Aorta (tissue), 5 donors: Measurements from ENCODE around the gene SLC26A1. TPM values are rescaled to one million over a fixed set of nuclear protein-coding genes. Genes with fewer than 3 reads are reported as not detected.

Experiments used
- ATAC-seq: fragments of 200-7000 bp; cut with Tn5 transposase; one replicate; pipeline ENCODE4 v1.9.1; 2022; ENCODE audit warnings: moderate library complexity; ENCODE audit not compliant: low FRiP score
- DNase-seq, 2 donors: peaks; one replicate each; pipeline ENCODE4 v3.0.0-alpha.2; 2020
- H3K27ac ChIP-seq, 2 donors: one replicate each; pipeline ENCODE4 v1.5.1; 2013; ENCODE audit warnings: low read length in 2 of 2, mild to moderate bottlenecking in 2 of 2, moderate library complexity in 2 of 2, control low read depth in 1 of 2, inconsistent platforms in 1 of 2, low read depth in 1 of 2
- H3K27me3 ChIP-seq, 2 donors: one replicate each; pipeline ENCODE4 v1.6.1; 2013; ENCODE audit warnings: control low read depth in 1 of 2, low read length in 1 of 2, mild to moderate bottlenecking in 1 of 2, moderate library complexity in 1 of 2; ENCODE audit not compliant: insufficient read depth in 2 of 2, control insufficient read depth in 1 of 2
- H3K36me3 ChIP-seq, 2 donors: one replicate each; pipeline ENCODE4 v1.6.1; 2013; ENCODE audit warnings: control low read depth in 1 of 2, low read length in 1 of 2, mild to moderate bottlenecking in 1 of 2; ENCODE audit not compliant: insufficient read depth in 2 of 2, control insufficient read depth in 1 of 2
- H3K4me1 ChIP-seq, 2 donors: one replicate each; pipeline ENCODE4 v1.6.1; 2013; ENCODE audit warnings: low read length in 2 of 2, control low read depth in 1 of 2, mild to moderate bottlenecking in 1 of 2, moderate library complexity in 1 of 2; ENCODE audit not compliant: insufficient read depth in 2 of 2, control insufficient read depth in 1 of 2
- H3K4me3 ChIP-seq, 2 donors: one replicate each; pipeline ENCODE4 v1.5.1; 2013; ENCODE audit warnings: low read length in 2 of 2, control low read depth in 1 of 2, mild to moderate bottlenecking in 1 of 2
- H3K9me3 ChIP-seq: one replicate; pipeline ENCODE4 v1.6.1; 2013; ENCODE audit warnings: mild to moderate bottlenecking, low read length; ENCODE audit not compliant: control insufficient read depth
- WGBS, 2 donors: extraction: QIAGEN DNeasy Blood & Tissue Kit; methylation state at CpG; one replicate each; pipeline ENCODE4 v1.1.7; 2013; 5-methylcytosine and 5-hydroxymethylcytosine counted together
- intact Hi-C, 2 donors: fragments of 100-400 bp; cut with DNase I; formaldehyde crosslinking; loops; one replicate each; pipeline versions ENCODE4 v1.14.2 to v1.15.0; 2022
- polyA plus RNA-seq, 2 donors: library from polyadenylated mRNA; stranded (reverse); fragments of 200-250 nt; gene quantifications; one replicate each; pipeline ENCODE4 v1.2.3, GENCODE V29; 2013
- total RNA-seq, 2 donors: library from RNA; stranded (reverse); fragmentation: NEBNext Ultra II Directional; extraction: Animal tissue kit (Norgen Biotek cat#: 25700); gene quantifications; one replicate each; pipeline ENCODE4 v1.2.1, GENCODE V29; 2021
- donor health status: healthy with polysubstance abuse.
- donor health status: Bipolar disorder and iron deficiency.
- donor health status: DM: no; HTN: no; CAD: no.
- donor health status: DM: no; HTN: no; CAD: no.
- donor health status: DM: yes; HTN: yes; CAD: no.

The SLC26A1 gene
- total and polyA plus RNA-seq, 4 donors: 0.38 to 0.87 (median 0.45) TPM; not detected in 1

DNA sequence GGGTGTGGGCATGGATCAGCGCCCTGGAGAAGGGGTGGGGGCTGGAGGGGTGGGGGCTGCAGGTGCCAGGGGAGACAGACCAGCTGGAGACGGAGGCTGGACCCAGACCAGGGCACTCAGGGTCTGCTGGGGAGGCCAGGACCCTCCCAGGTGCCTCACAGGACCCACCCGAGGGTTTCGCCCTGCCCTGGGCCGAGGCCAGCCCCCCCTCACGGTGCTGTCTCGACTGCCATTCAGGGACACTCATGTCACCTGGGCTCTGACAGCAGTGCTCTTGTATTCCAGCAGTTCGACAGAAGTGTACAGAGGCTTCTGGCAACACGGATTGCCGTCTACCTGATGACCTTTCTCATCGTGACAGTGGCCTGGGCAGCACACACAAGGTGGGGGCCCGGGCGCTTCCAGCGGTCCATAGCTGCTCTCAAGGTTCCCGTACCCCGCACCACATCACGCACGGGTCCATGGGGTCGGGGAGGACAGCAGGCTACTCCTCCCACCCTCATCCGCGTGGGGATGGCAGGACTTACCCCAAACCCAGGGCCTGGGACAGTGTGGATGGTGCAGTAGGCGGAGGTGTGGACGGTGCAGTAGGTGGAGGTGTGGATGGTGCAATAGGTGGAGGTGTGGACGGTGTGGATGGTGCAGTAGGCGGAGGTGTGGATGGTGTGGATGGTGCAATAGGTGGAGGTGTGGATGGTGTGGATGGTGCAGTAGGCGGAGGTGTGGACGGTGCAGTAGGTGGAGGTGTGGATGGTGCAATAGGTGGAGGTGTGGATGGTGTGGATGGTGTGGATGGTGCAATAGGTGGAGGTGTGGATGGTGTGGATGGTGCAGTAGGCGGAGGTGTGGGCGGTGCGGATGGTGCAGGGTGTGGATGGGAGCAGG, 42.8 kb downstream of the SLC26A1 start:
- no peaks in the 10 kb centered on the region for H3K4me1 ChIP-seq
- H3K36me3 ChIP-seq: no peaks in the 10 kb centered on the region
- WGBS, 2 donors: 90% methylated on average over 29 to 30 of the region's 30 CpGs
- H3K27me3 ChIP-seq: no peaks in the 10 kb centered on the region
- ATAC-seq (no peak), DNase-seq (peak; percentile 30 to 67)
- intact Hi-C loops: no loop called here
- H3K9me3 ChIP-seq: no peaks in the 10 kb centered on the region
- H3K4me3 ChIP-seq: no peak overlapping the region
- no peak overlapping the region for H3K27ac ChIP-seq

DNA sequence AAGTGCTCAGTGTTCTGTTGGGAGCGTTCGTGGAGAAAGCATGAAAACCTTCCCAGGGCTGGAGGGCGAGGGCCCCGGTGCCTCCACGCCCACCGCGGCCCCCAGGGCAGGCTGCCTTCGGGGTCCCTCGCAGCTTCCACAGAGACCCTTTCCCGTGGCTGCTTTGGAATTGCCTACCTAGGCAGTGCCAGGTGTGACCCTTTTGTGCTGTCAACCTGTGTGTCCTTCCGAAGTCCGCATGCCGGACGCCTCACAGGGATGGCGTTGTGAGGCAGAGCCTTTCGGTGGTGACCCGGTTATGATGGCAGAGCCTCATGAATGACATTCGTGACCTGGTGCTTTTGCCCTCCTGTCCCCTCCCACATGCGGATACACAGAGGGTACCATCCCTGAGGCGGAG, 43.5 kb downstream of the SLC26A1 start:
- intact Hi-C loops: no loop called here
- 91 to 93% methylated on average over 20 of the region's 20 CpGs for WGBS, 2 donors
- DNase-seq (peak in 1 of 2 donors; percentile 30), ATAC-seq (no peak)
- no peaks in the 10 kb centered on the region for H3K9me3 ChIP-seq
- H3K27ac ChIP-seq: no peak overlapping the region
- H3K4me3 ChIP-seq: no peak overlapping the region
- no peaks in the 10 kb centered on the region for H3K27me3 ChIP-seq
- H3K4me1 ChIP-seq: no peaks in the 10 kb centered on the region
- no peaks in the 10 kb centered on the region for H3K36me3 ChIP-seq

DNA sequence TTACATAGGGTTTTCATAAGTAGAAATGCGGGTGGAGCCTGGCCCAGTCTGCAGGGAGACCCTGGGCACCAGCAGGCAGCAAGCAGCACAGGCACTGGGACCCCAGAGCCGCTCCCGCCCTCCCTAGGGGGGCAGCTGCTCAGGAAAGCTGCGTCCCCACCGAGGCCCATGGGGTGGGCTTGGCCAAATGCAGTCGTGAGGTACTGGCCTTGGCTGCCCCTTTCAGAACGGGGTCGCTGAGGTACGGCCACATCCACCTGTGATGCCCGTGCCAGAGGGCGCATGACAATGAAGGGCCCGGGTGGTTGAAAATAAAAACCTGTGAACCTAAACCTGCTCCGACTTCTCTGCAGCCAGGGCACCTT, 44.3 kb downstream of the SLC26A1 start:
- H3K4me3 ChIP-seq: no peak overlapping the region
- intact Hi-C loops: no loop called here
- no peak for ATAC-seq

DNA sequence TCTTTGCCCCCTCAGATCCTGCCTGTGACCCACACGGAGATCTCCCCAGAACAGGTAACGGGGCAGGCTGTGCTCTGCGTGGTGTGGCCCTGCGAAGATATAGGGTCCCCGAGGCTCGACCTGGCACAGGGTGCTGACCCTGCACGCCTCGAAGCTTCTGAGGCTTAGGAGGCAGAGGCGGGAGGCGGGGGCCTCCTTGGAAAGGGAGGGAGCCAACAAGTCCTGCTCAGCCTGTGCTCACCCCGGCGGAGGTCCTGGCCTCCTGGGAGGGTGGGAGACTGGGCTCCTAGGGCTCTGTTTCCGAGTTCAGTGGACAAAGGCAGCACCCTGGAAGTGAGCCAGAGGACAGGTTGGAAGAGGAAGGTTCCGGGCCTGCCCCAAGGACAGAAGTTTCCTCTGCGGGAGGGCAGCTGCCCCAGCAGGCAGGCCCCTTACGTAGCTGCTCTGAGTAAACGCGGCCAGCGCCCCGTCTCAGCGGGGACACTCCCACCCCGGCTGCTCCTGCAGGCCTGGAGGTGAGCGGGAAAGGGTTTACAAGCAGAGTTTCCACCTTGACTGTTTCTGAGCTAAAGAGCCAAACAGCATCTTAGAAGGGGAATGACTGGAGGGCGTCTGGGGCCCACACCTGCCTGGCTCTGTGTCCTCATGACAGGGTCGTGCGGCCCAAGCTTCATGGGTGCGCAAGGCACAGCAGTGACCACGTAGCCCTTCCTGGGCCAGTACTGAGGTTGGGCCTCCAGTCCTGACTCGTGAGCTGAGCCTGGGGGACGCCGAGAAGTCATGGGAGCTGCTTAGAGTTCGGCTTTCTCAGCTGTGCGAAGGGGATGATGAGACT, 44.9 kb downstream of the SLC26A1 start:
- peak; percentile 24 to 65 for DNase-seq
- intact Hi-C loops: no loop called here
- ATAC-seq: no peak
- H3K4me3 ChIP-seq: no peak overlapping the region
- 86 to 87% methylated on average over 33 of the region's 33 CpGs for WGBS, 2 donors
- no peaks in the 10 kb centered on the region for H3K9me3 ChIP-seq
- H3K27ac ChIP-seq: no peak overlapping the region
- no peaks in the 10 kb centered on the region for H3K36me3 ChIP-seq
- H3K27me3 ChIP-seq: no peaks in the 10 kb centered on the region
- no peaks in the 10 kb centered on the region for H3K4me1 ChIP-seq

More for the DNA sequence above, 44.3 kb downstream of the SLC26A1 start:
- no peaks in the 10 kb centered on the region for H3K27me3 ChIP-seq
- no peaks in the 10 kb centered on the region for H3K4me1 ChIP-seq
- no peak overlapping the region for H3K27ac ChIP-seq
- H3K36me3 ChIP-seq: no peaks in the 10 kb centered on the region
- DNase-seq: peak in 1 of 2 donors; percentile 38
- 90% methylated on average over 11 to 13 of the region's 13 CpGs for WGBS, 2 donors
- no peaks in the 10 kb centered on the region for H3K9me3 ChIP-seq

DNA sequence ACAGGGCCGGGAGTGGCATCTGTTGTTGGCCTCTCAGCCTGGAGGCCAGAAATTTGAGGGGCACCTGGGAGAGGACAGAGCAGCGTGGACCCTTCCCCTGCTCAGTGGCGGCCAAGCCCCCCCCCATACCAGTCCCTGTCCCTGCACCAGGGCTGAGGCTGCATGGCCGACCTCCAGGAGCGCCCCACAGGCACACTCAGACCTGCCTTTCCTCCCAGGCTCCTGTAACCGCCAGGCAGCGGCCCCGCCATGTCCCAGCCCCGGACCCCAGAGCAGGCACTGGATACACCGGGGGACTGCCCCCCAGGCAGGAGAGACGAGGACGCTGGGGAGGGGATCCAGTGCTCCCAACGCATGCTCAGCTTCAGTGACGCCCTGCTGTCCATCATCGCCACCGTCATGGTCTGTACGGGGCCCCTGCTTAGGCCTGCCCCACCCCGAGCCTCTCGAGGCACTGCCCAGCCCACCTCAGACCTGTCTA, 45.7 kb downstream of the SLC26A1 start:
- DNase-seq: peak in 1 of 2 donors; percentile 63
- WGBS, 2 donors: 94% methylated on average over 17 to 19 of the region's 19 CpGs
- Histone ChIP-seq H3K36me3 (no peaks in the 10 kb centered on the region), H3K27ac (no peak overlapping the region), H3K27me3 (no peaks in the 10 kb centered on the region), H3K9me3 (no peaks in the 10 kb centered on the region), H3K4me1 (no peaks in the 10 kb centered on the region), H3K4me3 (no peak overlapping the region)
- ATAC-seq: peak; percentile 20
- intact Hi-C loops: no loop called here

DNA sequence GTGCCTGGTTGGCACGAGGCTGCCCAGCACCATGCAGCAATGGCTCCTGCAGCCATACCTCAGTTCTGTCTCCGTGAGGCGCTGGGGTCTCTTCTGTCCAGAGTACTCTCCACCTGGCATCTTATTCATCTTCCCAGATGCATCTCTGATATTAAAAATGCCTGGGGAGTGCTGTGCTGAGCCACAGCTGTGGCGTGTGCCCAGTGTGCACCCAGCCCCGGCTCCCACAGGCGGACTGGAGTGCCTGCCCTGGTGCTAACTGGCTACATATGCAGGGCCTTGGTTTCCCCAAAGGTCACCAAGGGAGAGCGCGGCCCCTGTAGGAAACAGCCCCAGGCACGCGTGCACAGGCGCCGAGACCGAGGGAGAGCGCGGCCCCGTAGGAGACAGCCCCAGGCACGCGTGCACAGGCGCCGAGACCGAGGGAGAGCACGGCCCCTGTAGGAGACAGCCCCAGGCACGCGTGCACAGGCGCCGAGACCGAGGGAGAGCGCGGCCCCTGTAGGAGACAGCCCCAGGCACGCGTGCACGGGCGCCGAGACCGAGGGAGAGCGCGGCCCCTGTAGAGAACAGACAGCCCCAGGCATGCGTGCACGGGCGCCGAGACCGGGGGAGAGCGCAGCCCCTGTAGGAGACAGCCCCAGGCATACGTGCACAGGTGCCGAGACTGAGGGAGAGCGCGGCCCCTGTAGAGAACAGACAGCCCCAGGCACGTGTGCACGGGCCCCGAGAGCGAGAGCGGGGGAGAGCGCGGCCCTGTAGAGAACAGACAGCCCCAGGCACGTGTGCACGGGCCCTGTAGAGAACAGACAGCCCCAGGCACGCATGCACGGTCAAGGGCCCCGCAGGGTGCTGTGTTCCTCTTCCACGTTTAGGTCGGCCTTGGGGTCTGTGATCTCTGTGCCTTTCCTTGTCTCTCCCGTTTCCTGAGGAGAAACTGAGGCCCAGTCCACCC, 46.4 kb downstream of the SLC26A1 start:
- intact Hi-C loops: no loop called here
- ATAC-seq (no peak), DNase-seq (peak in 1 of 2 donors; percentile 48)
- WGBS, 2 donors: 63 to 64% methylated on average over 62 of the region's 62 CpGs
- H3K27me3 ChIP-seq: no peaks in the 10 kb centered on the region
- no peak overlapping the region for H3K27ac ChIP-seq
- no peaks in the 10 kb centered on the region for H3K4me1 ChIP-seq
- no peaks in the 10 kb centered on the region for H3K36me3 ChIP-seq
- H3K4me3 ChIP-seq: no peak overlapping the region
- no peaks in the 10 kb centered on the region for H3K9me3 ChIP-seq

DNA sequence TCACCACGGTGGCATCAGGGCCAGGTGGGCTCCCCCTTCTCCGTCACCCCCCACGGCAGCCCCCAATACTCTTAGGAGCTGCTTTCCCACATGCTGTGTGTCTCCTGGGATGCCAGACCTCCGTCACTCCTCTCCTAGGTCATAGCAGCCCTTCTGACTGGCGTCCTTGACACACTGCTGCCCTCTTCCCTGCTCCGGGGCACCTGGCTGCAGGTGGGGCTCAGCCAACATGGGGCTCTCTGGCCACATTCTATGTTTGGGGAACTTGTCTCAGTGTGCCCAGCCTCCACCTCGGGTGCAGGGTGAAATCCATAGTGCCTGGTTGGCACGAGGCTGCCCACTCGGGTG, 47.1 kb downstream of the SLC26A1 start:
- Histone ChIP-seq H3K27me3 (no peaks in the 10 kb centered on the region), H3K4me1 (no peaks in the 10 kb centered on the region), H3K36me3 (no peaks in the 10 kb centered on the region), H3K4me3 (no peak overlapping the region), H3K27ac (no peak overlapping the region), H3K9me3 (no peaks in the 10 kb centered on the region)
- intact Hi-C loops: no loop called here
- 74 to 77% methylated on average over 9 of the region's 9 CpGs for WGBS, 2 donors
- DNase-seq: no peak
- ATAC-seq: no peak
